B cell (primary cell): ENCODE data around the gene GABPB1. TPM values are rescaled to one million over a fixed set of nuclear protein-coding genes. Genes with fewer than 3 reads are reported as not detected.

ENCODE experiments used
- ATAC-seq: fragments of 200-7000 bp; cut with Tn5 transposase; one replicate; pipeline ENCODE4 v1.10.0; 2021; ENCODE audit warnings: low read depth, mild to moderate bottlenecking, moderate number of reproducible peaks, moderate library complexity
- CTCF ChIA-PET: fragments of 350-600 bp; sonication (Branson Sonifier 250); formaldehyde crosslinking; loops from one replicate; lab custom pipeline; 2021; ENCODE audit warnings: antibody characterized with exemption, inconsistent platforms; lab: Charles Lee
- POLR2A ChIA-PET: fragments of 350-600 bp; sonication (Branson Sonifier 250); formaldehyde crosslinking; loops from one replicate; lab custom pipeline; 2021; ENCODE audit warnings: antibody characterized with exemption; lab: Charles Lee
- DNase-seq: peaks from one replicate; pipeline ENCODE4 v3.0.0; 2013
- H2AFZ ChIP-seq: 2 replicates; pipeline ENCODE4 v1.6.1; 2012; ENCODE audit warnings: mild to moderate bottlenecking, low read depth, low read length; ENCODE audit not compliant: insufficient read depth, poor library complexity, severe bottlenecking
- H3K27ac ChIP-seq, 2 donors: 1 replicate in 1 of 2; 2 replicates in 1 of 2; pipeline ENCODE4 v1.5.1; 2012 to 2013; ENCODE audit warnings: low read length in 2 of 2, mild to moderate bottlenecking in 2 of 2, moderate library complexity in 1 of 2
- H3K27me3 ChIP-seq, 4 experiments: fragments of 200-600 bp in 1 of 4; sonication (generic) in 1 of 4; replicated peaks in 1 of 4; 1 replicate in 2 of 4; 2 replicates in 2 of 4; pipeline versions ENCODE4 v1.6.1 to v1.7.0; 2013 to 2016; ENCODE audit warnings: low read length in 3 of 4, mild to moderate bottlenecking in 2 of 4, mixed read lengths in 1 of 4, moderate library complexity in 1 of 4; ENCODE audit not compliant: insufficient read depth in 4 of 4, control insufficient read depth in 3 of 4; ENCODE audit errors: control extremely low read depth in 1 of 4
- H3K36me3 ChIP-seq, 2 experiments: replicated peaks in 1 of 2; 1 replicate in 1 of 2; 2 replicates in 1 of 2; pipeline versions ENCODE4 v1.6.1 to v1.7.1; 2013; ENCODE audit warnings: low read length in 1 of 2; ENCODE audit not compliant: insufficient read depth in 2 of 2, control insufficient read depth in 1 of 2; ENCODE audit errors: control extremely low read depth in 1 of 2, extremely low read depth in 1 of 2
- H3K4me1 ChIP-seq, 2 donors: fragments of 200-600 bp in 1 of 2; sonication (generic) in 1 of 2; 1 replicate in 1 of 2; 2 replicates in 1 of 2; pipeline versions ENCODE4 v1.5.1 to v1.6.1; 2013 to 2017; ENCODE audit warnings: low read length in 2 of 2; ENCODE audit not compliant: control insufficient read depth in 2 of 2, insufficient read depth in 2 of 2
- H3K4me2 ChIP-seq: replicated peaks from 2 replicates; pipeline ENCODE3; 2012; ENCODE audit warnings: mild to moderate bottlenecking, low read depth, low read length; ENCODE audit not compliant: poor library complexity, severe bottlenecking
- H3K4me3 ChIP-seq, 5 experiments: fragments of 200-600 bp in 1 of 5; sonication (generic) in 1 of 5; 1 replicate in 3 of 5; 2 replicates in 2 of 5; pipeline versions ENCODE4 v1.5.1 to v1.7.0; 2011 to 2016; ENCODE audit warnings: low read length in 4 of 5, mild to moderate bottlenecking in 4 of 5, low read depth in 2 of 5, control low read depth in 1 of 5, moderate library complexity in 1 of 5; ENCODE audit not compliant: insufficient read depth in 1 of 5; ENCODE audit errors: control extremely low read depth in 1 of 5, extremely low read depth in 1 of 5
- H3K79me2 ChIP-seq: fragments of 200-600 bp; sonication (generic); one replicate; pipeline ENCODE4 v1.6.0; 2016; ENCODE audit warnings: low read length; ENCODE audit not compliant: control insufficient read depth, insufficient read depth
- H3K9ac ChIP-seq: fragments of 200-600 bp; sonication (generic); 2 replicates; pipeline ENCODE4 v1.6.1; 2017; ENCODE audit warnings: mild to moderate bottlenecking, low read length, moderate library complexity
- H3K9me3 ChIP-seq, 3 donors: one replicate each; pipeline versions ENCODE4 v1.6.1 to v1.7.1; 2013; ENCODE audit warnings: low read length in 2 of 3; ENCODE audit not compliant: control insufficient read depth in 2 of 3, insufficient read depth in 1 of 3; ENCODE audit errors: control extremely low read depth in 1 of 3
- H4K20me1 ChIP-seq: 2 replicates; pipeline ENCODE4 v1.6.0; 2012; ENCODE audit warnings: mild to moderate bottlenecking, low read length; ENCODE audit not compliant: insufficient read depth, control insufficient read depth, poor library complexity, severe bottlenecking
- H3K27ac Mint-ChIP-seq: one replicate; pipeline ENCODE4 v1.8.0; 2021; ENCODE audit warnings: mixed read lengths
- H3K27me3 Mint-ChIP-seq: one replicate; pipeline ENCODE4 v1.8.0; 2021; ENCODE audit warnings: mixed read lengths
- H3K4me1 Mint-ChIP-seq: one replicate; pipeline ENCODE4 v1.8.0; 2021; ENCODE audit warnings: mixed read lengths
- H3K4me3 Mint-ChIP-seq: one replicate; pipeline ENCODE4 v1.8.0; 2021; ENCODE audit warnings: mixed read lengths
- H3K9me3 Mint-ChIP-seq: one replicate; pipeline ENCODE4 v1.8.0; 2022; ENCODE audit warnings: mixed read lengths; ENCODE audit not compliant: insufficient read depth
- EZH2 ChIP-seq: IDR thresholded peaks from 2 replicates; pipeline ENCODE4 v1.6.1; 2012; ENCODE audit warnings: borderline replicate concordance, low read depth, mild to moderate bottlenecking, moderate library complexity, low read length; ENCODE audit not compliant: insufficient read depth, poor library complexity, severe bottlenecking
- WGBS: methylation state at CpG from one replicate; pipeline ENCODE4 v1.1.5; 2013; ENCODE audit warnings: missing lambda C conversion rate; ENCODE audit not compliant: insufficient coverage; 5-methylcytosine and 5-hydroxymethylcytosine counted together
- intact Hi-C: fragments of 100-400 bp; cut with micrococcal nuclease; formaldehyde crosslinking; loops from one replicate; pipeline ENCODE4 v1.10.0; 2022
- polyA plus RNA-seq: library from polyadenylated mRNA; depleted of rRNA; stranded (reverse); fragments of >200 nt; gene quantifications from 2 replicates; pipeline ENCODE4 v1.2.3, GENCODE V29; 2012
- total RNA-seq, 2 donors: library from RNA; stranded (reverse); fragments of 120-200 nt in 1 of 2; gene quantifications; 1 replicate in 1 of 2; 2 replicates in 1 of 2; pipeline versions ENCODE4 v1.2.3 to v1.2.4, GENCODE V29; 2013 to 2022
- TF ChIP-seq, protein P1 (sequence below): fragments of 200-600 bp; IDR thresholded peaks from one replicate; pipeline ENCODE4 v1.8.0; 2022; ENCODE audit warnings: antibody characterized with exemption, mild to moderate bottlenecking

GABPB1 gene
- total and polyA plus RNA-seq, 2 donors (not counting 1 experiment from before 2014, with no cell fraction given): 24.1 to 37.1 TPM

DNA sequence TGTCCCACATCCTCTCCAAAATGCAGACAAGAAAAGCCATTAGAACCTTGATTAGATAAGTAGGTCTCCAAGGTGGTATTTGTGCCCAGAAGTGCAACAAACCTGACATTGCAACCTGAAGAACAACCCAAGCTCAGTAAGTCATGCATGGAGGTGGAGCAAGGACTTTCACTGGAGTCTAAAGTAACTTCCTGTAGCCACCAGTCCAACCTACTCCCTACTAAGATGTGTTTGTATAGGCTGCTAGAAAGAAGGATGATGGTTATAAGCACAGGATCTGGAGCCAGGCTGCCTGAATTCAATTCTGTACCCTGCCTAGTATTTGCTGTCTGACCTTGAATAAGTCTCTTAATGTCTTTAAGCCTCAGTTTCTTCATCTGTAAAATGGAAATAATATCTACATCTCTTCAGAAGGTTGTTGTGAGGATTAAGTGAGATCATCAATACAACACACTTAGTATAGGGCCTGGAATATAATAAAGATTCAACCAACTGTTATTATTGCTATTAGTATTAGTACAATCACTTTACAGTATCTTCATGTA, 121.7 kb downstream of the GABPB1 start:
- no peak for DNase-seq
- Histone ChIP-seq H3K27ac (no peak overlapping the region), H3K79me2 (no peaks in the 10 kb centered on the region), H3K4me3 (no peak overlapping the region), H3K27me3 (no peaks in the 10 kb centered on the region), H4K20me1 (no peaks in the 10 kb centered on the region), H3K9me3 (no peaks in the 10 kb centered on the region), H3K4me2 (no peak overlapping the region), H2AFZ (no peak overlapping the region), H3K36me3 (no peaks in the 10 kb centered on the region), H3K4me1 (no peaks in the 10 kb centered on the region), H3K9ac (no peak overlapping the region)
- Mint-ChIP-seq H3K4me3 (no peak overlapping the region), H3K4me1 (no peaks in the 10 kb centered on the region), H3K27me3 (no peaks in the 10 kb centered on the region), H3K9me3 (no peaks in the 10 kb centered on the region), H3K27ac (no peak overlapping the region)
- CTCF ChIA-PET: no interaction called here
- TF ChIP-seq, protein P1, sequence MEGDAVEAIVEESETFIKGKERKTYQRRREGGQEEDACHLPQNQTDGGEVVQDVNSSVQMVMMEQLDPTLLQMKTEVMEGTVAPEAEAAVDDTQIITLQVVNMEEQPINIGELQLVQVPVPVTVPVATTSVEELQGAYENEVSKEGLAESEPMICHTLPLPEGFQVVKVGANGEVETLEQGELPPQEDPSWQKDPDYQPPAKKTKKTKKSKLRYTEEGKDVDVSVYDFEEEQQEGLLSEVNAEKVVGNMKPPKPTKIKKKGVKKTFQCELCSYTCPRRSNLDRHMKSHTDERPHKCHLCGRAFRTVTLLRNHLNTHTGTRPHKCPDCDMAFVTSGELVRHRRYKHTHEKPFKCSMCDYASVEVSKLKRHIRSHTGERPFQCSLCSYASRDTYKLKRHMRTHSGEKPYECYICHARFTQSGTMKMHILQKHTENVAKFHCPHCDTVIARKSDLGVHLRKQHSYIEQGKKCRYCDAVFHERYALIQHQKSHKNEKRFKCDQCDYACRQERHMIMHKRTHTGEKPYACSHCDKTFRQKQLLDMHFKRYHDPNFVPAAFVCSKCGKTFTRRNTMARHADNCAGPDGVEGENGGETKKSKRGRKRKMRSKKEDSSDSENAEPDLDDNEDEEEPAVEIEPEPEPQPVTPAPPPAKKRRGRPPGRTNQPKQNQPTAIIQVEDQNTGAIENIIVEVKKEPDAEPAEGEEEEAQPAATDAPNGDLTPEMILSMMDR: no peak
- TF ChIP-seq EZH2: no peak
- intact Hi-C loops: no loop called here
- POLR2A ChIA-PET: no interaction called here
- ATAC-seq: no peak

DNA sequence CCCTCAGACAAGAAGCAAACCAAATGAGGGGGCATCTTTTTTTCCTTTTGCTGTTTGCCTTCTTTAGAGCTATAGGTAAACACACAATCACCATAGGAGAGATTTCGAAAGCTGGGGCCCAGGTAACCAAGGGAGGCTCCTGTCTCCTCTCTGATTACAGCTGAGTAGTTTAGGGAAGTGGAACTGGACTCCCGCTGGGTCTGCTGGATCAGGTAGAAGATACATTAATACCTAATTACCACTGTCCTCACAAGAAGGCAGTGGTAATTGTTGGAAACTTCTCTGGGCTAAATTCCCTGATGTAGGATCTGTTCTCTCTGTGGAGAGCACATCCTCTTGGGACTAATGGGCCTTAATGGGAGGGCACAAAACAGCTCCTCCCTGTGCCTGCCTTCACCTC, 122.2 kb downstream of the GABPB1 start:
- ATAC-seq (no peak), DNase-seq (no peak)
- ChIA-PET POLR2A (no interaction called here), CTCF (no interaction called here)
- Histone ChIP-seq H3K36me3 (no peaks in the 10 kb centered on the region), H2AFZ (no peak overlapping the region), H3K4me2 (no peak overlapping the region), H3K27ac (no peak overlapping the region), H3K27me3 (no peaks in the 10 kb centered on the region), H3K79me2 (no peaks in the 10 kb centered on the region), H4K20me1 (no peaks in the 10 kb centered on the region), H3K9ac (no peak overlapping the region), H3K9me3 (no peaks in the 10 kb centered on the region), H3K4me3 (no peak overlapping the region), H3K4me1 (no peaks in the 10 kb centered on the region)
- Mint-ChIP-seq H3K9me3 (no peaks in the 10 kb centered on the region), H3K4me1 (no peaks in the 10 kb centered on the region), H3K27ac (no peak overlapping the region), H3K4me3 (no peak overlapping the region), H3K27me3 (no peaks in the 10 kb centered on the region)
- TF ChIP-seq, protein P1: no peak
- TF ChIP-seq EZH2: no peak
- intact Hi-C loops: no loop called here
- no CpG with 5 or more reads among the region's 2 CpGs for WGBS
